Measurements from ENCODE around the gene NMBR. TPM values are rescaled to one million over a fixed set of nuclear protein-coding genes. Genes with fewer than 3 reads are reported as not detected.

NMBR gene
- total RNA-seq, 1 experiment from 2014 or later = not detected

- DNase-seq (ENCODE audit: low read depth, low spot score) (no peak), ATAC-seq (no peak)
- POLR2A ChIA-PET = no interaction called here
- Histone ChIP-seq H2AFZ (ENCODE audit: low read depth, low read length, poor library complexity, severe bottlenecking) (no peak overlapping the region), H4K20me1 (ENCODE audit: insufficient read depth) (no peaks in the 10 kb centered on the region), H3K9me3 (ENCODE audit: control insufficient read depth in 1 of 2, insufficient read depth in 1 of 2, low read depth in 1 of 2, low read length in 2 of 2) (no peaks in the 10 kb centered on the region), H3K9me2 (ENCODE audit: insufficient read depth) (no peaks in the 10 kb centered on the region), H3K27me3 (ENCODE audit: insufficient read depth, low read length) (no peaks in the 10 kb centered on the region), H3K36me3 (ENCODE audit: control insufficient read depth in 1 of 2, insufficient read depth in 2 of 2, low read length in 2 of 2) (no peaks in the 10 kb centered on the region), H3K4me2 (ENCODE audit: low read length) (no peak overlapping the region), H3K4me1 (ENCODE audit: control insufficient read depth in 1 of 2, insufficient read depth in 2 of 2, low read length in 2 of 2) (no peaks in the 10 kb centered on the region), H3K27ac (ENCODE audit: low read depth, low read length) (no peak overlapping the region), H3K4me3 (replicated peaks in 1 of 2; ENCODE audit: low read depth in 1 of 2, low read length in 2 of 2) (no peak overlapping the region), H3K9ac (ENCODE audit: low read length) (no peak overlapping the region), H3K79me2 (ENCODE audit: insufficient read depth, low read length) (no peaks in the 10 kb centered on the region)
- RAD21 ChIA-PET (ENCODE audit: low non-redundant PET in 1 of 2, low total read pairs in 2 of 2, uncharacterized antibody in 2 of 2, unreplicated experiment in 2 of 2) = no interaction called here
- intact Hi-C loops (cut with micrococcal nuclease) = no loop called here
- CTCF ChIA-PET = no interaction called here
- no peak for TF ChIP-seq REST (IDR thresholded peaks at IDR 0.05; ENCODE audit: low read depth)
- TF ChIP-seq EZH2phosphoT487 (IDR thresholded peaks at IDR 0.05; ENCODE audit: borderline replicate concordance) = no peak
- no TSS peak for BruUV-seq (replicated peaks)
Measured at GRCh38 chr6:142087950-142088857, 58.7 kb downstream of the NMBR start.

GRCh38 chr6:142079130-142079529 lies 67.8 kb downstream of the NMBR start:
- TF ChIP-seq POLR2A (IDR thresholded peaks at IDR 0.05; ENCODE audit: borderline replicate concordance, extremely low read depth, insufficient read depth, insufficient read length) (no peak), JUND (IDR thresholded peaks at IDR 0.05) (no peak), POLR2AphosphoS5 (IDR thresholded peaks at IDR 0.05; ENCODE audit: low read depth, low read length) (no peak), SRF (IDR thresholded peaks at IDR 0.05; ENCODE audit: low read depth) (no peak), EZH2 (IDR thresholded peaks at IDR 0.05) (no peak), ATF3 (IDR thresholded peaks at IDR 0.05) (no peak), FOSL1 (IDR thresholded peaks at IDR 0.05; ENCODE audit: low read depth) (no peak), TCF7L2 (IDR thresholded peaks at IDR 0.05; ENCODE audit: borderline replicate concordance, extremely low read depth, insufficient read depth, insufficient read length) (no peak), RAD21 (IDR thresholded peaks at IDR 0.05; ENCODE audit: low read depth) (no peak), CBX3 (IDR thresholded peaks at IDR 0.05; ENCODE audit: low read depth) (no peak), EGR1 (IDR thresholded peaks at IDR 0.05; ENCODE audit: low read depth) (no peak), MAX (IDR thresholded peaks at IDR 0.05) (no peak), CEBPB (IDR thresholded peaks at IDR 0.05; ENCODE audit: low read depth) (no peak), SP1 (IDR thresholded peaks at IDR 0.05; ENCODE audit: low read depth) (no peak), ZNF274 (IDR thresholded peaks at IDR 0.05; ENCODE audit: low read depth, low read length) (no peak), SIN3A (IDR thresholded peaks at IDR 0.05; ENCODE audit: low read depth) (no peak)
- intact Hi-C loops (cut with micrococcal nuclease) = no loop called here
- no peak overlapping the region for H2AFZ ChIP-seq (ENCODE audit: low read depth, low read length, poor library complexity, severe bottlenecking)
- H3K4me1 ChIP-seq (ENCODE audit: control insufficient read depth in 1 of 2, insufficient read depth in 2 of 2, low read length in 2 of 2) = no peaks in the 10 kb centered on the region
- no peaks in the 10 kb centered on the region for H3K9me2 ChIP-seq (ENCODE audit: insufficient read depth)
- H3K79me2 ChIP-seq (ENCODE audit: insufficient read depth, low read length) = no peaks in the 10 kb centered on the region
- no peaks in the 10 kb centered on the region for H3K27me3 ChIP-seq (ENCODE audit: insufficient read depth, low read length)
- no peak overlapping the region for H3K9ac ChIP-seq (ENCODE audit: low read length)
- DNase-seq (ENCODE audit: low read depth, low spot score) (no peak), ATAC-seq (no peak)
- ChIA-PET RAD21 (ENCODE audit: low non-redundant PET in 1 of 2, low total read pairs in 2 of 2, uncharacterized antibody in 2 of 2, unreplicated experiment in 2 of 2) (no interaction called here), POLR2A (no interaction called here), CTCF (no interaction called here)
- no peak overlapping the region for H3K27ac ChIP-seq (ENCODE audit: low read depth, low read length)
- no peaks in the 10 kb centered on the region for H3K36me3 ChIP-seq (ENCODE audit: control insufficient read depth in 1 of 2, insufficient read depth in 2 of 2, low read length in 2 of 2)
- no peak overlapping the region for H3K4me2 ChIP-seq (ENCODE audit: low read length)
- BruUV-seq (replicated peaks) = no TSS peak
- no peaks in the 10 kb centered on the region for H4K20me1 ChIP-seq (ENCODE audit: insufficient read depth)
- H3K4me3 ChIP-seq (replicated peaks in 1 of 2; ENCODE audit: low read depth in 1 of 2, low read length in 2 of 2) = no peak overlapping the region
- H3K9me3 ChIP-seq (ENCODE audit: control insufficient read depth in 1 of 2, insufficient read depth in 1 of 2, low read depth in 1 of 2, low read length in 2 of 2) = no peaks in the 10 kb centered on the region

All from HCT116 (cell line).